Stimulated activated CD8-positive, alpha-beta memory T cell treated with anti-CD3 and anti-CD28 coated beads, Interleukin-15, amount 100 ng/mL, for 24 hours (primary cell): ENCODE results near the gene PLXNA3.
"Not testable (repeated sequence)": the region's sequence is repeated elsewhere in the genome, so short reads cannot be mapped to it uniquely, and the experiment has no call there.

Source experiments
- DNase-seq: peaks from one replicate; pipeline ENCODE4 v3.0.0-alpha.2; 2020; ENCODE audit warnings: low read depth

Gene PLXNA3

DNA sequence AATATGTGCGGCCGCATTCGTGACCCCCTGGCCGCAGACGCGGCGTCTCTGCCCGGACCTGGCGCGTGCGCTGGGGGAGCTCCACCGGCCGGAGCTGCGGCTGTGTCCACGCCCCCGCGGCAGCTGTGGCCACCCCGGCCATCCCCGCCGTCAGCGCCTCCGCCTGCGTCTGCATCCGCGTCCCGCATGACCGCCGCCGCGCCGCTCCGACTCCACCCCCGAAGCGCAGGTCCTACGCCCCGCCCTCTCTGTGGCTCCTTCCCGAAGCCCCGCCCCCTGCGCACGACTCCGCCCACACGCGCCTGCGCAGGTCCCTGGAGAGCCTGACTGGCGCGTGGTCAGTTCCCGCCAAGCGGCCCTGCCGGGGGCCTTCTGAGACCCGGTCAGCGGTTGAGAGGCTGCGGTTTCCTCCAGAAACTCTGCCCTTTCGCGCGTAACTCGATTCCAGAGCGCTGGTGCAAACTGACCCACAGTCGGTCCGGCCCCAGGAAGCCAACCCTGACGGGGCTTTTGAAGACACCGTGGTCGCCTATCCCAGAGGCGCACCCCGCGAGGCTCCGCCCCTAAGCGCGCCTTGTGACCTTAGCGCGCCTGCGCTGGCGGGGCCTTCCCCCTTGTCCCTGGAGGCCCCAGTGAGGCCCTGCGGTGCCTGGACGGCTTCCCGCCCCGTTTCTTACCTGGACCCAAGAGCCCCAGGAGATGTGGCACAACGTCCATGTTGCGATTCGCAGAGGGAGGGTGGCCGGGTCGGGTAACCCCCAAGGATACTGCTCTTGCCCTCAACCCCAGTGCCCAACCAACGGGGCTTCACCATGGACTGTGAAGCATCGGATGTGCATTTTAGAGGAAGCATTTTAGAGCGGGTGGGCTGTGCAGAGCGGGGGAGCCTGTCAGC, 20.9 kb downstream of the PLXNA3 start, which contains the start of gene LAGE3:
LAGE3 (minus strand) TSS at position 554 of the 895 bp plus-strand sequence; CDS start at position 188, 366 bp downstream.
- peak; percentile 80 for DNase-seq

DNA sequence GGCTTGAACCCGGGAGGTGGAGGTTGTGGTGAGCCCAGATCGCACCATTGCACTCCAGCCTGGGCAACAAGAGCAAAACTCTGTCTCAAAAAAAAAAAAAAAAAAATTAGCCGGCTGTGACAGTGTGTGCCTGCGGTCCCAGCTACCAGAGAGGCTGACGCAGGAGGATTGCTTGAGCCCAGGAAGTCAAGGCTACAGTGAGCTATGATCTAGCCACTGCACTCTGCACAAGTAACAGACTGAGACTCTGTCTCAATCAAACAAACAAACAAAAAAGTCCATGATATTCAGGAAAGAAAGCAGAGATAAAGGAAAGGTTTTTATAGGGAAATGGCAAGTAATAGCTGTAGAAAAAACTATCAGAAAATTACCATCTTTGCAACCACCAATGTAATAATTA, 23.1 kb downstream of the PLXNA3 start:
- DNase-seq: no peak

DNA sequence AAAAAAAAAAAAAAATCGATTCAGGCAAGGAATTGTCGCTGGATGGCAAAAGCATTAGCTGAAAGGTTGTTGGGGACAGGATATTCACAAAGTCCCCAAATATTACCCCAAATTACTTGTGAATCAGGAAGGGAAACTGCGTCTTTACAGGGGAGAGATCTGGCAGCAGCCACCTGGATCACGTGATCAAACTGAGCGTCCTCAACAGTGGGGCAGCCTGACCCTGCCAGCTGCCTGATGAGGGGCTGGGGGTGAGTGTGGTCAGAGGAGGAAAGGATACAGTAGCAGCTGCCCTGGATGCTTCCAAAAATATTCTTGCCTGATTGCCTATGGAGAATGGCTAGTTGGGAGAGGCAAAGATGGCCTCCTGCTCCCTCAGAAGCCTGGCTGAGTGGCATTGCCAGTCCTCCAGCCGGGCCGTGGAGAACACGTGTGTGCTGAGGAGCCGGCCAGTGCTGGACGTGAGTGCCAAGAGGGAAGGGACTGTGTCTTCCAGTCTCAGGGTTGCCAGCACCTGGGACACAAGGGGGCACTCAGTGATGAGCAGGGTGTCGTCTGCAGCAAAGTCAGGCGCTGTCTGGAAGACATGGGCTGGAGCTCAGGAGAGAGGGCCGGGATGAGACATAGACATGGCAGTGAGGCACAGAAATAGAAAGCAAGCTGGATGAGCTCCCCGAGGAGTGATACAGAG, 24.0 kb downstream of the PLXNA3 start:
- DNase-seq: no peak

DNA sequence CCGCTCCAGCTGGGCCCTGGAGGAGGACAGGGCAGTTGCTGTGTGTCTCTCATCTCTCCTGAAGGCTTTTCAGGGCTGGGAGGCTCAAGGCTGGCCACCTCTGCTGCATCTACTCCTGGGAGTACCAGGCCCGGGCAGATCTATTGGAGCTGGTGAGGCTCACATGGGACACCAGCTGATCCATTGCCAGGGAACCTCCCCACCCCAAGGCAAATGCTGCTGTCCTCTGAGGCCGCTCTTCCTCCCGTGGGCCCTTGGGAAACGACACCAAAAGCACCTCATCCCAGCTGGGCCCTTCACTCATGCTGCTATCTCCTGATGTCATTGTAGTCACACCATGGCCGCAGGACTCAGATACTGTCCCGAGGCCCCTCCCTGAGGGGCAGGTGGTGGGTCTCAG, 24.7 kb downstream of the PLXNA3 start:
- DNase-seq: no peak

DNA sequence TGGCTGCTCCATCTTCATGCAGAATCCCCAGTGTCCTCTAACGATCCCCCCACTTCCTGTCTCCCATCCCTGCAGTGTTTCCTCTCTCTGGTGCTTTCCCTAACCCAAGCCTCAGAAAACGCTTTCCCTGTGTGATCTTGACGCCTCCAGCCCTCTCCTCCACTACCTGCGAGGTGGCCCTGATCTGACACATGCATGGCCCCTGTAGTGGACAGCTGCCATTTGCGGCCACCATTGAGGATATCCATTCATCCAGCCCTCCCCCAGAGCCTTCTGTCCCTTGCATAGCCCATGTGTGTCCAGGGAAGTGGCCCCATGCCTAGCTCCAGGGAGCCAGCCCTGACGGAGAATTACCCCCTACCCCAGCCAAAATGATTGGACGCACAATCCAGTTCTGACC, 25.2 kb downstream of the PLXNA3 start:
- no peak for DNase-seq

DNA sequence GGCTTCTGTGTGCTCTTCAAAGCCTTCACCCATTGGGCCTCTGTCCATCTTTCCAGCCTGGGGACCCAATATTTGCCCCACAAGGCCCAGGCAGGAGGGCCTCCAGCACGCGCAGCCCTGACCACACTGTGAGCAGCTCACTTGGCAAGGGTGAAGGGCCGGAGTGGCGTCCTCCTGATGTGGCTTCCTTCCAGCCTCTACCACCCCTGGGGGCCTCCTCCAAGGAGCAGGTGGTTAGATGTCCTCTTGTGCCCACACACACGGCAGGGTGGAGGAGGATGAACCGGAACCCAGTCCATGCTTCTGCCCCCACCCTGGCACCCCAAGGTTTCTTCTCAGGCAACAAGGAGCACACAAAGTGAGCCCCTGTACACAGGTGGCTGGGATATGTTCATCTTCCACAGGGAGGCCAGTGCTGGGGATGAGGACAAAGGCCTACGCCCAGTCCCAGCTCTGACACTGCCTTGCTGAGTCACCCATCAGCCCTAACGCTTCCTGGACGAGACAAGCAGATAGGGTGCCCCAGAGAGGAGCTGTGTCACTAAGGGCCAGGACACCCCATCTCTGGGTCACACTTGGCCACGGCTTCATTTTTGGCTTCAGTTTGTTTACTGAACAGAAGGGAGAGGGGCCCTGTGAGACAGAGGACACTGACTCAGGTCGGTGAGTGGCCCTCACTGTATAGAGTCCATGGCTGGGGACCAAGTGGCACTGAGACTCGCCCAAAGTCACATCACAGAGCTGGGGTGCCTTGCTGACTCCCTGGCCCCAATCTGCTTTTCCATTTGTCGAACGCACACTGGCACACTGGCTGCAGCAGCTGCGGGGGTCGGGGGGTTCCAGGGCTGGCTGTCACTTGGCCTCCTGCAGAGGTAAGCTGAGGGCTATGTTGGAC, 26.4 kb downstream of the PLXNA3 start:
- no peak for DNase-seq

DNA sequence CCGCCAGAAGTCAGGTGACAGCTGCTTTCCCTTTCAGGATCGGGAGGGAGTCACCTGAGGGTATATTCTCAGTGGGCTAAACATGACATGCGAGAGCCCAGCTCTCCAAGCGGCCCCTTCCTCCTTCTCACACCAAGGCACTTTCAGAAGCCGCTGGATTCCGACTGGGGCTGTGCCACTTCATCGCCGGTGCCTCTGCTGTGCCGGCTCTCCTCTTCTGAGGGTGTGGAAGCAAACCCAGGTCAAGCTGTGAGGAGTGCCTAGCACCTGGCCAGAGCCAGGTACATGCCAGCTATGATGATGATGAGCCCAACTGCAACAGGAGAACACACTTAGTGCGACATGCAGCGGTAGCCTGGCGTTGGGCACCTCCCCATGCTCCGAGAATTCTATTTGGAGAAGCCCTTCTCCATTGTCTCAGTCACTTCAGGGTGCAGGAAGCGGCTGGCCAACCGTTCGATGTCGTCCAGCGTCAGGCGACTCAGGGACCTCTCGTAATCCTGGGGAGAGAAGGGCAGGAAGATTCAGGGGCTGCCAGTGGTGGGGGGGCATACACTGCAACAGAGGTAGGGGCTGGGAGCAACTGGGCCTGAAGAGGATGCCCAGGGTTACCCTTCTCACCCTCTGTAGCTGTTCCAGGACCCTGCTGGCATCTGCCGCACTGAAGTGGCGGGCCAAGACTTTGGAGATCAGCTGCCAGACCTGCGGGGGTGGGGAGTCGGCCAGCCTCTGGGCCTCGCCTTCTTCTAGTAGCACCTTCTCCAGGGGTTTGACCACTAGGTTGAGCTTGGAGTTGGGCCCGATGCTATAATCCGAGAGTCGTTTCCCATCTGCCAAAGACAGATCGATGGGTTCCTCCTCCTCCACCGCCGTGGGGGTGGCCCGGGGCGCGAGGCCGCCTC, 27.3 kb downstream of the PLXNA3 start:
- no peak for DNase-seq

DNA sequence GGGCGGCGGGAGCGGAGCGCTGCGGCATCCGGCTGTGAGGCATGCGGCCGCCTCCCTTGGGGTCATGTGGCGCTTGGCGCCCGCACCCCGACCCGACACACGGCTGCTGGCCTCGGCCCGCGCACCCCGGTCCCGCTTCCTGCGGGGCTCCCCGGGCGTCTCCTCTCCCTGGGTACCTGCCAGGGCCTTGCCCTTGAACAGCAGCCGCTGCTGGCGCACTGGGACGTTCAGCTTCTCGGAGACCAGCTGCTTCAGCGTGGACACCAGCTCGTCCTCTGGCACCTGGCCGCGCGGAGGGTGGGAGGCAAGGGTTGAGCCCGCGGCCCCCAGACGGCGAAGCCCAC, 27.9 kb downstream of the PLXNA3 start:
- DNase-seq: no peak

DNA sequence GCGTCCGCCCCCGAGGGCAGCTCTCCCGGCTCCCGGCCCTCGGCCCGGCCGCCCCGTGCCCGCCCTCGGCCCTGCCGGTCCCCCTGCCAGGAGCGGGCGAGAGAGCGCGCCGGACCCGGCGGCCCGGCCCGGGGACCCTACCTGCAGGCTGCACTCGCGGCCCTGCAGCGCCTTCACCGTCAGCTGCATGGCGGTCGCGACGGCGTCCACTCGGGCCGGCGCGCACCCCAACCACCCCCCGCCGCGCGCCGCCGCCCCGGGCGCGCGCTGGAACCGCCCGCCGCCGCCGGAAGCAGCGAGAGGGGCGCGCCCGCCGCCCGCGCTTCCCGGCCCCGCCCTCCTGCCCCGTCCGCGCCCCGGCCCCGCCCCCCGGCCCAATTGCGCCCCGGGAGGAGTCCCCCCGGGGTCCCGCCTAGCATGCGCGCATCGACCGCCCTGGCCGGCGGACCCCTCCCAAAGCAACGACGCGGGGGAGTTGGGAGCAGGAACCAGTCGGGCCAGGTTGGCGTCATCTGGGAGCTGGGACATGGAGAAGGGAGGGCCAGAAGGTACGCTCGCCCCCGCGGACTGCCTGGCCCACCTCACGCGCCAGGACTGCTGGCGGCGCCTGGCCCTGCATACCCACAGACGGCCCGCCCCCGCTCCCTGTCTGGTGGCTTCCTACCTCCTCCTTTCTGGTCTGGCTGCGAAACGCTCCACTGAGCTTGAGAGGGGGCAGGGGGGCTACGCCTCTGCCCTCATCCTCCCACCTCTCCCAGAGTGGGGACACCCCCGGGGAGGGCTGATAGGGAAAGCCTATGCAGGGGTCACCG, 28.5 kb downstream of the PLXNA3 start, which contains the start of gene UBL4A:
UBL4A (minus strand) TSS at position 220 of the 812 bp plus-strand sequence; CDS start at position 189, 31 bp downstream.
- DNase-seq: peak; percentile 31

DNA sequence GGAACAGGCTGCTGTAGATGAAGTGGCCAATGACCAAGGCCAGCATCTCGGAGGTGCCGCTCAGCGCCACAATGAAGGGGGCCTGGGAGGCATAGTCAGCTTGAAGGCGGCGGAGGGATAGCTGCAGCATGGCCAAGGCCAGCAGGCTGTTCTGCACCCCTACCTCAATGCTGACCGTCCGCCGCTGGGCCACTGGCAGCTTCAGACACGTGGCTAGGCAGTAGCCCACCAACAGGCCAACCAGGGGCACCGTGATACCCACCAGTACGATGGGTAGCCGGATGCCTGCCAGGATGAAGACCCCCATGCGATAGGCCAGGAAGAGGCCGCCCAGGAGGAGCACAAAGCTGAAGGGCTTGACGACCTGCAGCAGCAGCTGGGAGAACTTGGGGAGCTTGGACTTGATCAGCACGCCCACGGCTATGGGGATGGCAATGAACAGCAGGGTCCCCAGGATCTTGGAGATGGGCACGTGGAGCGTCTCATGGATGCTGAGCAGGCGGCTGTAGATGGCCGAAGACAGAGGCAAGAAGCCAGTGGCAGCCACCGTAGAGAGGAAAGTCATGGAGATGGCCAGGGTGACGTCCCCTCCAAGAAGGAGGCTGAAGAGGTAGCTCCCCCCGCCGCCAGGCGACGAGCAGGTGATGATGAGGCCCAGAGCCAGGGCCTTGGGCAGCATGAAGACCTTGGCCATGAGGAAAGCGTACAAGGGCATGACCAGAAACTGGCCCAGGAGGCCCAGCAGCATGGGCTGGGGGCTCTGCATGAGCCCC, 29.6 kb downstream of the PLXNA3 start:
- DNase-seq: no peak

DNA sequence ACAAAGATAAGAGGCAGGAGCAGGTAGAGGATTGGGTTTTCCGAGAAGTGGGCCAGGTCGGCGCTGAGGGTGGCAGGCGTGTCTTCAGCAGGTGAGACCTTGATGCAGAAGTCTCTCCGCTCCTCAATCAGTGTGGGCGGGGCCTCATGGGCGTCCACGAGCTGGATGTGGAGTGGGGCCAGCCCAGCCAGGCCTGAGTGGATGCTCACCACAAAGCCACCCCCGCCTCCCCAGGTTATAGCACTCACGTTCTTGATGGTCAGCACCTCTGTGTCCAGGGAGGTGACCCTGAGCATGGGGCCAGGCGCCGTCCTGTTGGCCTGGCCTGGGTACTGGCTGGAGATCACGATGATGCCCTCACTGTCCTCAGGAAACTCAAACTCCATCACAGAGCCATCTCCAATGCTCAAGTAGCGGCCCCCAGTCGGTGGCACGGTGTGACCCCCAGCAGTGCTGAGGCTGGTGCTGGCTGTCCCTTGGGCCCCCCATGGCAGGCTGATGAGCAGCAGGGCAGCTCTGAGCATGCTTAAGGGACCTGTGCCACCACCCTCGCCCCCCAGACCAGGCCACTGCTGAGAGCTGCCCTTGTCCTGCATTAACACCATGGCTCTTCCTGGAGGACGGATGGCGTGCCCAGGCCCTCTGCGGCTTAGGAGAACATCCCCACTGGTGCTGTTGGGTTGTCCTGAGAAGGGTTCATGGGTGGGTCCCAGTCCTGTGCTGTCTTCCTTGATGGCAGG, 30.4 kb downstream of the PLXNA3 start:
- no peak for DNase-seq

DNA sequence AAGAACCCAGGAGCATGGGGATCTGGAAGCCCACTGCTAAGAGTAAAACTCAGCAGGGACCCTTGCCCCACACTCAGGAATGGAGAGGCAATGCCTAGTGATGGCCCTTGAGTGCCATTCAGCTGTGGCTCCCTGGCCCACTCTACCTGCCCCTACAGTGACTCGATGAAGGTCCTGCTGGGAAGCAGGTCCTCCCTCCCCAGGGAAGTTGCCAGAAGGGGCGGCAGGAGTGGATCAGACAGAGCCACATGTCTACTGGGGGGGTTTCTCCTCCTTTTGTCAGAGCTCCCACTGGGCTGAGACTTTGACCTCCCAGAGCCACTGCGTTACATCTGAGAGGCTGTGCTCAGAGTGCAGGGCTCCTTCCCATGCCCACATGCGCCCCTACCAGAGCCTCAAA, 31.1 kb downstream of the PLXNA3 start:
- DNase-seq: no peak

DNA sequence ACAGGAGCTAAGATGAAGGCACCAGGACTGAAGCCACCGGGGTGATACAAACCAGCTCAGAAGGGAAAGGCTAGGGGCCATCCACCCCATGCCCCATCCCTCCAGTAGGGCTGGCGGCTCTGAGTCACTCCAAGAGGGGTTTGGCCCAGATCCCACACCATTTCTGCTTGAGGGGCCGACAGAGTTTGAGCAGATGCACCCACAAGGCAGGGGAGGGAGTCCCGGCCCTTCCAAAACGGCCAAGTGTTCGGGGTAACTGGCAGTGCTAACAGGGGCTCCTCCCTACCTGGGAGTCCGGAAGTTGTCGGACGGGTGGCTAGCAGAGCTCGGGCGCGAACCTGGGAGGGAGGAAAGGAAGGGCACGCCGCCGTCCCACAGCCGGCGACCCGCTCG, 31.9 kb downstream of the PLXNA3 start:
- no peak for DNase-seq

DNA sequence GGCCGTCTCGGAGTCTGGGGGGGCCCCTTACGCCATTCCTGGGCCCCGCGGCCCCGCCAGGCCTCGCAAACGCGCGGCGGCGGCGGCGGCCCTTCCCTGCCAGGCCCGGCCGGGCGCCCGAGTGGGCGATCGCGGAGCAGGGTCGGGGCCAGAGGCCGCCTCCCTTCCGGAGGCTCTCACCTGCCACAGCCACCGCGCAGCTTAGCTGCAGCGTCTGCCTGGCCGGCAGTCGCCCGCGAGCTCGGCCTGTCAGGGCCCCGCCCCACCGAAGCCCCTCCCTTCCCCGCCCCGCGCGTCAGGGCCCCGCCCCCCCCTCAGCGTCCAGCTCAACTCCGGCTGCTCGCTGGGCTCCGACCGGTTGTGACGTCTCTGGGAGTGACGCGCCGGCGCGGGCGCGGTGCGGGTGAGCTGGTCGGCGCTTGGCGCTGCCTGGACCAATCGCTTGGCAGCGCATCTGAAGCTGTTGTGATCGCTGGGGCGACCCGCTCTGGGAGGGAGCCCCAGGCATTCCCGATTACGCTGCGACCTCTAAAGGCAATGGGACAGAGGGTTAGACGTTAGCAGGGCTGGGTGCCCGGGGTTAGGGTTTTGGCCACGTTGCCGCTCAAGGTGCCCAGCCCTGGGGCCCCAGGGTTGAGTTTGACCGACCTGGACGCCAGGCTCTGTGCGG, 32.5 kb downstream of the PLXNA3 start, which contains the start of gene SLC10A3:
SLC10A3 (minus strand) TSS at position 216 of the 670 bp plus-strand sequence. CDS start 1,689 bp downstream, outside the sequence.
- DNase-seq: peak; percentile 64

DNA sequence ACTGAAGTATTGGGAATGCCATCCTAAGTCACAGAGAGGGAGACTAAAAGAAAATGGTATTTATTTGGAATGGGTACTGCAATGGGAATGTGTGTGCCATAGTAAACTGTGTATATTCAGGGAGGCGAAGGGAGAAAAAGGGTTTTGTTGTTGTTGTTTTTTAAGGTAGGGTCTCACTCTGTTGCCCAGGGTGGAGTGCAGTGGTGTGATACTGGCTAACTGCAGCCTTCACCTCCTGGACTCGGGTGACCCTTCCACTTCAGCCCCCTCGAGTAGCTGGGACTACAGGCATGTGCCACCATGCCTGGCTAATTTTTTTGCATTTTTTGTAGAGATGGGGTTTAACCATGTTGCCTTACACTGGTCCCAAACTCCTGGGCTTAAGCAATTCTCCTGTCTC, 36.6 kb downstream of the PLXNA3 start:
- DNase-seq: no peak

DNA sequence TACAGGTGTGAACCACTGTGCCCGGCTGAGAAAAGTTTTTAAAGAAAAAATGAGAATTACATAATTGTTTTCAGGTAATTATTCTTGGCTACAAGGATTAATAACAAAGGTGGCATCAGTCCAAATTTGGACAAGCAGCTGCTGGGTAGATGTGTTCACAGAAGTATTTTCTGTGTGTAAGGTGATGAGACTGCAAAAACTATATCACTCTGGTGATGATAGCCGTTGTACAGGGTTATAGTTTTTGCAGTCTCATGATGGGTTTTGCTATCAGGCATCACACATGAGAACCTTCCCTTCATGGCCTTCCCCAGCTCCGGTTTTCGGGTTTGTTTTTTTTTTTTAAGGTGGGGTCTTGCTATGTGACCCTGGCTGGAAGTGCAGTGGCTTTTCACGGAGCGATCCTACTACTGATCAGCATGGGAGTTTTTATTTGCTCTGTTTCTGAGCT, 37.4 kb downstream of the PLXNA3 start:
- no peak for DNase-seq

DNA sequence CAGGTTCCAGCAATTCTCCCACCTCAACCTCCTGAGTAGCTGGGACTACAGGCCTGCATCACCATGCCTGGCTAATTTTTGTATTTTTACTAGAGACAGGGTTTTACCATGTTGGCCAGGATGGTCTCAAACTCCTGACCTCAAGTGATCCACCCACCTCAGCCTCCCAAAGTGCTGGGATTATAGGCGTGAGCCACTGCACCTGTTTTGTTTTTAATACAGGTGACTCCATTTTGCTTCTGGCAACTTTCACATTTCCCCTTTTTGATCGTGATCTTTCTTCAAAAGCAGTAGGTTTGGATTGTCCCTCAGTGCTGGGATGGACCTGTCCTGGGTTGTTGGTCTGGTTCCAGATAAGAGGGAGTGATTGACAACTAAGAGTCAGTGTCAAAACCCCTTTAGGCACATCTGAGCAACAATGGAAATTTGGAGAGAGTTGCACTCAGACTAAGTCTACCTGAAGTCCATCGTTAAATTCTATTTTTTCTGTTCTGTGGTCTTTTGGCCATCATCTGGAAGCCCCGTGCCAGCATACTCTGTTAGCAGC, 38.6 kb downstream of the PLXNA3 start:
- DNase-seq: not testable (repeated sequence)

DNA sequence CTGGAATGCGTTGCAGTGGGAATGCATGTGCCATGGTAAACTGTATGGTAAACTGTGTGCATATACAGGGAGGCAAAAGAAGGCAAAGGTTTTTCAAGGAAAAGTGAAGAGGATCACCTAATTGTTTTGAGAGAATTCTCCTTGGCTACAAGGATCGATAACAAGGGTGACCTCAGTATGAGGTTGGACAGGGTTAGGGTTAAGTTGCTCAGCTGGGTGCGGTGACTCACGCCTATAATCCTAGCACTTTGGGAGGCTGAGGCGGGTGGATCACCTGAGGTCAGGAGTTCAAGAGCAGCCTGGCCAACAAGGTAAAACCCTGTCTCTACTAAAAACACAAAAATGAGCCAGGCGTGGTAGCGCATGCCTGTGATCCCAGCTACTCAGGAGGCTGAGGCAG, 43.3 kb downstream of the PLXNA3 start:
- not testable (repeated sequence) for DNase-seq
